Hepatocyte (in vitro differentiated cells): ENCODE results near the gene CKB.

Experiments
- EZH2 ChIP-seq: fragments of 200-600 bp; sonication (generic); IDR thresholded peaks from 2 replicates; pipeline ENCODE4 v1.6.1; 2016; ENCODE audit warnings: antibody characterized with exemption, mild to moderate bottlenecking, borderline replicate concordance
- EZH2phosphoT487 ChIP-seq: fragments of 200-600 bp; sonication (generic); IDR thresholded peaks from one replicate; pipeline ENCODE4 v1.6.1; 2018; ENCODE audit warnings: antibody characterized with exemption, mild to moderate bottlenecking, low read depth, moderate library complexity; ENCODE audit not compliant: unreplicated experiment, severe bottlenecking
- TF ChIP-seq, protein P1 (sequence below): fragments of 200-600 bp; sonication (generic); IDR thresholded peaks from 2 replicates; pipeline ENCODE4 v1.5.1; 2016; ENCODE audit warnings: antibody characterized with exemption, mild to moderate bottlenecking; ENCODE audit not compliant: poor library complexity

DNA sequence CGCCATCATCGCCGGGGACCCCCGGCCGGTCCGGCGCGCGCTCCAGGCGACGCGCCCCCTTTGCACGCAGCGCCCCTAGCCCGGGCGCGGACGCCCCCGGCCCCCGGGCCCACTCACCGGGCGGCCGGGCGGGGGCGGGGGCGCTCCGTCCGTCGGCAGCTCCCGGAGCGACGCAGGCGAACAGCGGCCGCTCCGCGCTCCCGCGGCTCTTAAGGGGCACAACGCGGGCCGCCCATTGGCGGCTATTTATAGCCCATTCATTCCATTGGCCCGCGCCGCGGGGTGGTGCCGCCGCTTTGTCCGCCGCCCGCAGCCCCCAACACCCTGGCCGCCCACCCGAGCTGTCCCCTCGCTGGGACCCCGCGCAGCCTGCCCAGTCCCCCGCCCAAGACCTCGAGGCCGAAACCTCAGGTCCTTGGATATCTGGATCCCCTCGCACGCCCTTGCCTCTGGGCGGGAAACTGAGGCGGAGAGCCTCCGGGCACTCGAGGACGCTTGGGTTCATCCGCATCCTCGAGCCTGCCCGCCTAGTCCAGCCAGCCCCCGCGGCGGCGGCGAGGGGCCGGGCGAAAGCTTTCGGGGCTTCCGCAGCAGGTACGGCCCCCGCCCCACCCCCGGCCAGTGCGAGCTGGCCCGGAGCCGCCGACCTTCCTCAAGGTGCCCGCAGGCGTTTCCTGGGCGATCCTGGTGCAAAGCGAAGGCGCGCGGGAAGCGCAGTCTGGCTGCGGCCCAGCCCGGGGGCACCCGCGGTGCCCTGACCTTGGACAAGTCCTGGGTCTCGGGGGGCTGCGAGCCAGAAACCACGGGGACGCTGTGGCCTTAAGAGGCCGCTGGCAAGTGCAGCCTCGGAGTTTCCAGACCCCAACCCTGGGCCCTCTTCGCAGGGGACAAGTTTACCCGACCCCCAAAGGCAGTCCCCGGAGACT, at the start of gene CKB:
- no peak for TF ChIP-seq EZH2phosphoT487
- TF ChIP-seq, protein P1, sequence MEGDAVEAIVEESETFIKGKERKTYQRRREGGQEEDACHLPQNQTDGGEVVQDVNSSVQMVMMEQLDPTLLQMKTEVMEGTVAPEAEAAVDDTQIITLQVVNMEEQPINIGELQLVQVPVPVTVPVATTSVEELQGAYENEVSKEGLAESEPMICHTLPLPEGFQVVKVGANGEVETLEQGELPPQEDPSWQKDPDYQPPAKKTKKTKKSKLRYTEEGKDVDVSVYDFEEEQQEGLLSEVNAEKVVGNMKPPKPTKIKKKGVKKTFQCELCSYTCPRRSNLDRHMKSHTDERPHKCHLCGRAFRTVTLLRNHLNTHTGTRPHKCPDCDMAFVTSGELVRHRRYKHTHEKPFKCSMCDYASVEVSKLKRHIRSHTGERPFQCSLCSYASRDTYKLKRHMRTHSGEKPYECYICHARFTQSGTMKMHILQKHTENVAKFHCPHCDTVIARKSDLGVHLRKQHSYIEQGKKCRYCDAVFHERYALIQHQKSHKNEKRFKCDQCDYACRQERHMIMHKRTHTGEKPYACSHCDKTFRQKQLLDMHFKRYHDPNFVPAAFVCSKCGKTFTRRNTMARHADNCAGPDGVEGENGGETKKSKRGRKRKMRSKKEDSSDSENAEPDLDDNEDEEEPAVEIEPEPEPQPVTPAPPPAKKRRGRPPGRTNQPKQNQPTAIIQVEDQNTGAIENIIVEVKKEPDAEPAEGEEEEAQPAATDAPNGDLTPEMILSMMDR, result no peak
- TF ChIP-seq EZH2, result peak; percentile 54
